HepG2 (cell line): ENCODE measurements around the gene NPPC. TPM values are rescaled to one million over a fixed set of nuclear protein-coding genes. Genes with fewer than 3 reads are reported as not detected.
A peak's percentile ranks its signal among the peaks of the same experiment; 100 is the strongest.

Experiments
- ATF2 ChIP-seq: sonication (generic); formaldehyde crosslinking; IDR thresholded peaks from 2 replicates; pipeline ENCODE4 v1.4.0; 2020; ENCODE audit warnings: missing genetic modification reagents
- FUBP1 ChIP-seq: sonication (generic); formaldehyde crosslinking; IDR thresholded peaks from 2 replicates; pipeline ENCODE4 v1.5.1; 2020; ENCODE audit warnings: missing genetic modification reagents, mild to moderate bottlenecking, borderline replicate concordance
- HDAC6 ChIP-seq: fragments of 200-600 bp; sonication (generic); IDR thresholded peaks from 2 replicates; pipeline ENCODE4 v1.7.0; 2017; ENCODE audit warnings: mild to moderate bottlenecking, antibody characterized with exemption, low read length, low read depth
- HOXA9 ChIP-seq: sonication (generic); formaldehyde crosslinking; IDR thresholded peaks from 2 replicates; pipeline ENCODE4 v1.8.1; 2022; ENCODE audit warnings: missing genetic modification reagents, mild to moderate bottlenecking, moderate library complexity, borderline replicate concordance
- KLF6 ChIP-seq: IDR thresholded peaks from 2 replicates; pipeline ENCODE4 v1.8.0; 2016; ENCODE audit warnings: missing biosample characterization, missing genetic modification reagents
- NCOA2 ChIP-seq: sonication (generic); formaldehyde crosslinking; IDR thresholded peaks from 2 replicates; pipeline ENCODE4 v1.8.0; 2022; ENCODE audit warnings: inconsistent platforms
- NFIC ChIP-seq: IDR thresholded peaks from 2 replicates; pipeline ENCODE4 v1.6.1; 2012; ENCODE audit warnings: mild to moderate bottlenecking, low read length, inconsistent platforms
- NR1H2 ChIP-seq: sonication (generic); formaldehyde crosslinking; IDR thresholded peaks from 2 replicates; pipeline ENCODE4 v1.8.1; 2022; ENCODE audit warnings: low read depth, missing genetic modification reagents, borderline replicate concordance
- PBX3 ChIP-seq: sonication (generic); formaldehyde crosslinking; IDR thresholded peaks from 2 replicates; pipeline ENCODE4 v1.8.1; 2023; ENCODE audit warnings: missing genetic modification reagents, inconsistent platforms, borderline replicate concordance
- RBM39 ChIP-seq: fragments of 200-400 bp; formaldehyde crosslinking; IDR thresholded peaks from one replicate; pipeline ENCODE4 v1.6.1; 2018; ENCODE audit warnings: antibody characterized with exemption, mild to moderate bottlenecking, low read depth, low read length; ENCODE audit not compliant: poor library complexity, severe bottlenecking
- TEAD3 ChIP-seq: optimal IDR thresholded peaks from 2 replicates; pipeline ENCODE3; 2016; ENCODE audit warnings: borderline replicate concordance
- TOPORS ChIP-seq: sonication (generic); formaldehyde crosslinking; IDR thresholded peaks from 2 replicates; pipeline ENCODE4 v1.8.0; 2023; ENCODE audit warnings: mild to moderate bottlenecking, missing genetic modification reagents
- ZBTB8A ChIP-seq: sonication (generic); formaldehyde crosslinking; IDR thresholded peaks from 2 replicates; pipeline ENCODE4 v1.4.0; 2020; ENCODE audit warnings: mild to moderate bottlenecking, low read depth, missing genetic modification reagents, borderline replicate concordance
- ZNF124 ChIP-seq: sonication (generic); formaldehyde crosslinking; IDR thresholded peaks from 2 replicates; pipeline ENCODE4 v1.4.0; 2020; ENCODE audit warnings: missing genetic modification reagents
- ZNF639 ChIP-seq: conservative IDR thresholded peaks from 2 replicates; pipeline ENCODE4 v1.6.1; 2018; ENCODE audit warnings: missing genetic modification reagents
- polyA plus RNA-seq, 8 experiments: library from polyadenylated mRNA; depleted of rRNA in 3 of 8; stranded (reverse) in 7 of 8; unstranded in 1 of 8; fragments of >200 nt; fragmentation: Illumina TruSeq in 4 of 8; extraction: Trizol in 4 of 8; gene quantifications; 2 replicates each; pipeline versions ENCODE4 v1.2.1 to v1.2.3, GENCODE V29; 2011 to 2016; ENCODE audit warnings: low read depth in 4 of 8, missing spikeins in 1 of 8, mixed read lengths in 1 of 8; ENCODE audit not compliant: insufficient read depth in 1 of 8
- total RNA-seq, 5 experiments: library from RNA; depleted of rRNA; stranded (reverse); fragments of >200 nt; fragmentation: Illumina TruSeq; extraction: Trizol; gene quantifications; 2 replicates each; pipeline ENCODE4 v1.2.3, GENCODE V29; 2016; ENCODE audit warnings: low read depth in 1 of 5
- TF ChIP-seq, protein P1 (sequence below): sonication (generic); formaldehyde crosslinking; IDR thresholded peaks from 2 replicates; pipeline ENCODE4 v1.5.1; 2020; ENCODE audit warnings: mild to moderate bottlenecking, missing genetic modification reagents, borderline replicate concordance
- TF ChIP-seq, protein P2 (sequence below): sonication (generic); formaldehyde crosslinking; IDR thresholded peaks from 2 replicates; pipeline ENCODE4 v1.5.0; 2020; ENCODE audit warnings: mild to moderate bottlenecking, missing genetic modification reagents

Gene NPPC
- total and polyA plus RNA-seq, 2 of the 13 experiments (the other 11 are each of a cell fraction or from before 2014, with no cell fraction given) = 0.11 TPM; not detected in 1

DNA sequence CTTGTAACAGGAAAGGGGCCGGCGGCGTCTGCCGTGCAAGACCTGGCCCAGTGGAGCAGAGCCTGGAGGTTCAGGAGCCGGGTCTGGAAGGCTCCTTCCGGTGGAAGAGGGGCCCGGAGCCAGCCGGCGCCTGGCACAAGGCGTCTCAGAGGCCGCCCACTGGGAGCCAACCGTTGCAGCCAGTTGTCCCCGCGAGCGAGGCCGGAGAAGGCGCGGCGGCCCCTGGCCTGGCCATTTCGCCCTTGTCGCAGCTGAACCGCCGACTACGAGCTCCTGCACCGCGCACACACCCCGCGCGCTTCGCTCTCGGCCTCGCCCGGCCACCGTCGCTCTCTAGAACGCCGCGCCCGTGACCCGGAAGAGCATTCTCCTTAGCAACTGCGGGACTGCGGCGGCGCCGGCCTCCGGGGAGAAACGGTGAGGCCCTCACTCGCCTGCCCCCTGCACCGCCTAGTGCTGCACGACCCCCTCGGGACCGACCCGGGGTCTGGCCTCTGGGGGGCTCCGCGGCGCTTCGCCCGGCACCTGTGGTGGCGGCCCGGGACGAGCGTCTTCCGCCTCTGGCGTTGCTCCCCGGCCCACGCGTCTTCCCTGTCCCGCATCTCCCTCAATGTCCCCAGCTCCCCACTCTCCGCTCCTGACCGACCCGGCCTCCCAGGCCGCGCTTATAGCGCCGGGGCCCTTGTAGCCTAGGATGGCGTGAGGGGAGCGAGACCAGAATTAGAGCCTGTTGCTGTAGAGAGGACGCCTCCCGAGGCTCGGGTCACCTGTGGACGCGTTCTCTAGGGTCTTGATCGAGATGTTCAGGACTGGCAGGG is 35.4 kb upstream of the NPPC start, which contains the start of gene DIS3L2 (continued):
- TF ChIP-seq NR1H2 (CRISPR knock-in tag) (peak; percentile 90), TEAD3 (CRISPR knock-in tag) (no peak), RBM39 (peak; percentile 67), PBX3 (CRISPR knock-in tag) (peak; percentile 67; the same call in 1 of the 2 replicates), NCOA2 (peak; percentile 12; the same call in 1 of the 2 replicates), ATF2 (CRISPR knock-in tag) (peak; percentile 85), KLF6 (CRISPR knock-in tag) (peak; percentile 83; the same call in 1 of the 2 replicates), HOXA9 (no peak; the same call in 1 of the 2 replicates), TOPORS (peak; percentile 84; the same call in 1 of the 2 replicates), ZNF639 (CRISPR knock-in tag) (0 out of 2 replicates have a peak, but pooled peaks have one; percentile 36), ZNF124 (CRISPR knock-in tag) (no peak; the same call in 1 of the 2 replicates), ZBTB8A (peak; percentile 61; the same call in 1 of the 2 replicates), HDAC6 (no peak), FUBP1 (no peak; the same call in 1 of the 2 replicates), NFIC (no peak)
- TF ChIP-seq, protein P1, sequence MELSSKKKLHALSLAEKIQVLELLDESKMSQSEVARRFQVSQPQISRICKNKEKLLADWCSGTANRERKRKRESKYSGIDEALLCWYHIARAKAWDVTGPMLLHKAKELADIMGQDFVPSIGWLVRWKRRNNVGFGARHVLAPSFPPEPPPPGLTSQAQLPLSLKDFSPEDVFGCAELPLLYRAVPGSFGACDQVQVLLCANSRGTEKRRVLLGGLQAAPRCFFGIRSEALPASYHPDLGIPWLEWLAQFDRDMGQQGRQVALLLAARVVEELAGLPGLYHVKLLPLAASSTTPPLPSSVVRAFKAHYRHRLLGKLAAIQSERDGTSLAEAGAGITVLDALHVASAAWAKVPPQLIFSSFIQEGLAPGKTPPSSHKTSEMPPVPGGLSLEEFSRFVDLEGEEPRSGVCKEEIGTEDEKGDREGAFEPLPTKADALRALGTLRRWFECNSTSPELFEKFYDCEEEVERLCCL (CRISPR knock-in tag) = peak; percentile 74; the same call in 1 of the 2 replicates
- TF ChIP-seq, protein P2, sequence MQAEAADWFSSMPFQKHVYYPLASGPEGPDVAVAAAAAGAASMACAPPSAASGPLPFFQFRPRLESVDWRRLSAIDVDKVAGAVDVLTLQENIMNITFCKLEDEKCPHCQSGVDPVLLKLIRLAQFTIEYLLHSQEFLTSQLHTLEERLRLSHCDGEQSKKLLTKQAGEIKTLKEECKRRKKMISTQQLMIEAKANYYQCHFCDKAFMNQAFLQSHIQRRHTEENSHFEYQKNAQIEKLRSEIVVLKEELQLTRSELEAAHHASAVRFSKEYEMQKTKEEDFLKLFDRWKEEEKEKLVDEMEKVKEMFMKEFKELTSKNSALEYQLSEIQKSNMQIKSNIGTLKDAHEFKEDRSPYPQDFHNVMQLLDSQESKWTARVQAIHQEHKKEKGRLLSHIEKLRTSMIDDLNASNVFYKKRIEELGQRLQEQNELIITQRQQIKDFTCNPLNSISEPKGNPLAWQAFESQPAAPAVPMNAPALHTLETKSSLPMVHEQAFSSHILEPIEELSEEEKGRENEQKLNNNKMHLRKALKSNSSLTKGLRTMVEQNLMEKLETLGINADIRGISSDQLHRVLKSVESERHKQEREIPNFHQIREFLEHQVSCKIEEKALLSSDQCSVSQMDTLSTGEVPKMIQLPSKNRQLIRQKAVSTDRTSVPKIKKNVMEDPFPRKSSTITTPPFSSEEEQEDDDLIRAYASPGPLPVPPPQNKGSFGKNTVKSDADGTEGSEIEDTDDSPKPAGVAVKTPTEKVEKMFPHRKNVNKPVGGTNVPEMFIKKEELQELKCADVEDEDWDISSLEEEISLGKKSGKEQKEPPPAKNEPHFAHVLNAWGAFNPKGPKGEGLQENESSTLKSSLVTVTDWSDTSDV (CRISPR knock-in tag) = peak; percentile 78; the same call in 1 of the 2 replicates
